H1 (cell line): ENCODE results near the gene SEC16A. TPM values are rescaled to one million over a fixed set of nuclear protein-coding genes. Genes with fewer than 3 reads are reported as not detected.

Experiments
- CTCF ChIA-PET: fragments of 300-600 bp; sonication (Branson Sonifier 250); formaldehyde crosslinking; loops from one replicate; lab custom pipeline; 2021; ENCODE audit not compliant: partially characterized antibody; lab: Charles Lee
- POLR2A ChIA-PET: fragments of 300-600 bp; sonication (Branson Sonifier 250); formaldehyde crosslinking; loops from one replicate; lab custom pipeline; 2021; ENCODE audit warnings: inconsistent platforms; ENCODE audit not compliant: partially characterized antibody; lab: Charles Lee
- DNase-seq, 2 experiments: peaks; one replicate each; pipeline versions ENCODE4 v3.0.0 to v3.0.0-alpha.2; 2010 to 2022; ENCODE audit warnings: low spot score in 2 of 2, low read depth in 1 of 2, mixed read lengths in 1 of 2
- FAIRE-seq: peaks from 2 replicates; lab custom pipeline; 2011; peaks lifted over from hg19 to GRCh38; lab: Jason Lieb, UNC
- H2AFZ ChIP-seq: 2 replicates; pipeline ENCODE4 v1.8.1; 2012; ENCODE audit warnings: low read length, inconsistent platforms
- H2AK5ac ChIP-seq: 2 replicates; pipeline ENCODE4 v1.6.1; 2013; ENCODE audit warnings: low read depth, low read length
- H2BK120ac ChIP-seq: replicated peaks from 2 replicates; pipeline ENCODE3; 2013; ENCODE audit warnings: low read depth, low read length, inconsistent platforms
- H2BK12ac ChIP-seq: 2 replicates; pipeline ENCODE4 v1.6.1; 2013; ENCODE audit warnings: low read depth, low read length
- H2BK15ac ChIP-seq: 2 replicates; pipeline ENCODE4 v1.6.1; 2013; ENCODE audit warnings: low read length
- H2BK20ac ChIP-seq: 2 replicates; pipeline ENCODE4 v1.6.1; 2013; ENCODE audit warnings: low read length
- H2BK5ac ChIP-seq: 2 replicates; pipeline ENCODE4 v1.6.1; 2013; ENCODE audit warnings: low read depth, low read length
- H3K14ac ChIP-seq: 2 replicates; pipeline ENCODE4 v1.6.1; 2013; ENCODE audit warnings: inconsistent platforms; ENCODE audit not compliant: insufficient read length
- H3K18ac ChIP-seq: 2 replicates; pipeline ENCODE4 v1.6.1; 2013; ENCODE audit warnings: low read length; ENCODE audit errors: extremely low read depth
- H3K23ac ChIP-seq: 2 replicates; pipeline ENCODE4 v1.6.1; 2013; ENCODE audit warnings: inconsistent platforms; ENCODE audit not compliant: insufficient read length
- H3K23me2 ChIP-seq: 2 replicates; pipeline ENCODE4 v1.6.1; 2013; ENCODE audit warnings: low read depth, low read length
- H3K27ac ChIP-seq: 2 replicates; pipeline ENCODE4 v1.6.1; 2011; ENCODE audit warnings: low read depth, low read length, inconsistent platforms
- H3K27me3 ChIP-seq, 4 experiments: replicated peaks in 1 of 4; 1 replicate in 1 of 4; 2 replicates in 3 of 4; pipeline versions ENCODE4 v1.6.1 to v1.8.1; 2011 to 2013; ENCODE audit warnings: low read length in 3 of 4, mild to moderate bottlenecking in 3 of 4, inconsistent platforms in 2 of 4, mixed read lengths in 2 of 4, moderate library complexity in 1 of 4; ENCODE audit not compliant: control insufficient read depth in 3 of 4, insufficient read depth in 3 of 4; ENCODE audit errors: extremely low read depth in 1 of 4
- H3K36me3 ChIP-seq, 4 experiments: 2 replicates each; pipeline versions ENCODE4 v1.6.1 to v1.8.1; 2011 to 2013; ENCODE audit warnings: mild to moderate bottlenecking in 4 of 4, low read length in 3 of 4, moderate library complexity in 2 of 4, control low read depth in 1 of 4, inconsistent platforms in 1 of 4; ENCODE audit not compliant: insufficient read depth in 4 of 4, control insufficient read depth in 2 of 4
- H3K4ac ChIP-seq: replicated peaks from 2 replicates; pipeline ENCODE3; 2013; ENCODE audit warnings: low read length, low read depth, mixed read lengths, inconsistent platforms; ENCODE audit not compliant: insufficient read length
- H3K4me1 ChIP-seq, 4 experiments: replicated peaks in 1 of 4; 1 replicate in 1 of 4; 2 replicates in 3 of 4; pipeline versions ENCODE4 v1.6.1 to v1.8.1; 2011 to 2013; ENCODE audit warnings: low read length in 3 of 4, inconsistent platforms in 2 of 4, mixed read lengths in 1 of 4; ENCODE audit not compliant: insufficient read depth in 4 of 4, control insufficient read depth in 3 of 4
- H3K4me2 ChIP-seq, 2 experiments: 2 replicates each; pipeline versions ENCODE4 v1.6.1 to v1.8.1; 2011 to 2013; ENCODE audit warnings: low read depth in 2 of 2, low read length in 2 of 2, control low read depth in 1 of 2, inconsistent platforms in 1 of 2, mild to moderate bottlenecking in 1 of 2; ENCODE audit not compliant: insufficient read depth in 1 of 2
- H3K4me3 ChIP-seq, 4 experiments: fragments of 200-600, 300-600 bp in 1 of 4; sonication (generic), shearing (Covaris generic), sonication (Bioruptor Twin) in 1 of 4; 2 replicates each; pipeline versions ENCODE4 v1.5.1 to v1.8.1; 2011 to 2016; ENCODE audit warnings: low read length in 4 of 4, low read depth in 3 of 4, control low read depth in 2 of 4, inconsistent platforms in 2 of 4, mild to moderate bottlenecking in 2 of 4, mixed read lengths in 1 of 4, moderate library complexity in 1 of 4; ENCODE audit not compliant: insufficient read depth in 2 of 4; ENCODE audit errors: extremely low read depth in 1 of 4
- H3K56ac ChIP-seq: replicated peaks from 2 replicates; pipeline ENCODE3; 2013; ENCODE audit warnings: low read depth, mild to moderate bottlenecking, mixed read lengths, low read length, inconsistent platforms; ENCODE audit not compliant: insufficient read length
- H3K79me1 ChIP-seq: 2 replicates; pipeline ENCODE4 v1.6.1; 2013; ENCODE audit warnings: low read depth, low read length, control low read depth
- H3K79me2 ChIP-seq, 2 experiments: 2 replicates each; pipeline versions ENCODE4 v1.6.1 to v1.8.1; 2012 to 2013; ENCODE audit warnings: low read length in 2 of 2, mild to moderate bottlenecking in 2 of 2, inconsistent platforms in 1 of 2; ENCODE audit not compliant: insufficient read depth in 2 of 2, control insufficient read depth in 1 of 2
- H3K9ac ChIP-seq, 4 experiments: replicated peaks in 1 of 4; 1 replicate in 1 of 4; 2 replicates in 3 of 4; pipeline versions ENCODE4 v1.6.1 to v1.8.1; 2011 to 2013; ENCODE audit warnings: low read depth in 3 of 4, low read length in 3 of 4, control low read depth in 2 of 4, mild to moderate bottlenecking in 2 of 4, moderate library complexity in 2 of 4, inconsistent platforms in 1 of 4; ENCODE audit errors: extremely low read depth in 1 of 4
- H3K9me3 ChIP-seq, 2 experiments: 2 replicates each; pipeline versions ENCODE4 v1.6.1 to v1.8.1; 2012 to 2013; ENCODE audit warnings: mild to moderate bottlenecking in 2 of 2, moderate library complexity in 2 of 2, control low read depth in 1 of 2, inconsistent platforms in 1 of 2, low read depth in 1 of 2, low read length in 1 of 2, mixed read lengths in 1 of 2; ENCODE audit not compliant: insufficient read depth in 2 of 2
- H4K20me1 ChIP-seq, 2 experiments: replicated peaks in 1 of 2; 2 replicates each; pipeline versions ENCODE3 to v1.8.1; 2011 to 2013; ENCODE audit warnings: inconsistent platforms in 2 of 2, low read length in 2 of 2, mild to moderate bottlenecking in 1 of 2; ENCODE audit not compliant: insufficient read depth in 2 of 2, control insufficient read depth in 1 of 2
- H4K5ac ChIP-seq: 2 replicates; pipeline ENCODE4 v1.6.1; 2013; ENCODE audit warnings: low read length, low read depth, mixed read lengths, inconsistent platforms; ENCODE audit not compliant: insufficient read length
- H4K8ac ChIP-seq: 2 replicates; pipeline ENCODE4 v1.8.0; 2013; ENCODE audit warnings: mild to moderate bottlenecking, moderate library complexity, low read length, inconsistent platforms; ENCODE audit not compliant: insufficient read depth; ENCODE audit errors: extremely low read depth
- H4K91ac ChIP-seq: replicated peaks from 2 replicates; pipeline ENCODE3; 2013; ENCODE audit warnings: low read length, mixed read lengths, inconsistent platforms; ENCODE audit not compliant: insufficient read length
- KDM1A ChIP-seq: fragments of 200-600, 300-600 bp; sonication (generic); IDR thresholded peaks from 2 replicates; pipeline ENCODE4 v1.7.1; 2016; ENCODE audit warnings: mild to moderate bottlenecking, low read length, borderline replicate concordance
- SIN3A ChIP-seq, 2 experiments: IDR thresholded peaks in 1 of 2; conservative IDR thresholded peaks in 1 of 2; 2 replicates each; pipeline ENCODE4 v1.6.1; 2011 to 2012; ENCODE audit warnings: low read length in 2 of 2, improper control_type of control experiment in 1 of 2, low read depth in 1 of 2, mild to moderate bottlenecking in 1 of 2
- SUZ12 ChIP-seq: fragments of 200-600 bp; sonication (generic); IDR thresholded peaks from 2 replicates; pipeline ENCODE4 v1.6.1; 2012; ENCODE audit warnings: mild to moderate bottlenecking, inconsistent platforms, low read length, moderate library complexity, mixed read lengths
- WGBS, 2 experiments: shearing (Covaris generic) in 1 of 2; methylation state at CpG; one replicate each; pipeline versions ENCODE4 v1.1.6 to v1.1.7; 2013 to 2015; ENCODE audit warnings: low lambda C conversion rate in 2 of 2, mixed read lengths in 2 of 2, inconsistent platforms in 1 of 2, low coverage in 1 of 2, missing lambda C conversion rate in 1 of 2; ENCODE audit not compliant: insufficient replicate concordance in 2 of 2, insufficient coverage in 1 of 2, insufficient read length in 1 of 2; ENCODE audit errors: extremely low coverage in 1 of 2, missing lambda C conversion rate in 1 of 2; 5-methylcytosine and 5-hydroxymethylcytosine counted together
- polyA plus RNA-seq, 7 experiments: library from polyadenylated mRNA; depleted of rRNA in 3 of 7; stranded (reverse) in 5 of 7; unstranded in 2 of 7; fragments of >200 nt in 5 of 7; fragments of 200-250 nt in 2 of 7; gene quantifications; 1 replicate in 5 of 7; 2 replicates in 1 of 7; 4 replicates in 1 of 7; pipeline versions ENCODE4 v1.2.1 to v1.2.3, GENCODE V29; 2011 to 2013; ENCODE audit warnings: missing spikeins in 2 of 7, mixed read lengths in 2 of 7
- total RNA-seq: library from RNA; stranded (reverse); fragmentation: NEBNext Ultra II Directional; extraction: Animal tissue kit (Norgen Biotek cat#: 25700); gene quantifications from 2 replicates; pipeline ENCODE4 v1.2.1, GENCODE V29; 2021

Gene SEC16A
- total and polyA plus RNA-seq, 2 of the 8 experiments (the other 6 are each of a cell fraction or from before 2014, with no cell fraction given) = 21.6 to 49.0 TPM

DNA sequence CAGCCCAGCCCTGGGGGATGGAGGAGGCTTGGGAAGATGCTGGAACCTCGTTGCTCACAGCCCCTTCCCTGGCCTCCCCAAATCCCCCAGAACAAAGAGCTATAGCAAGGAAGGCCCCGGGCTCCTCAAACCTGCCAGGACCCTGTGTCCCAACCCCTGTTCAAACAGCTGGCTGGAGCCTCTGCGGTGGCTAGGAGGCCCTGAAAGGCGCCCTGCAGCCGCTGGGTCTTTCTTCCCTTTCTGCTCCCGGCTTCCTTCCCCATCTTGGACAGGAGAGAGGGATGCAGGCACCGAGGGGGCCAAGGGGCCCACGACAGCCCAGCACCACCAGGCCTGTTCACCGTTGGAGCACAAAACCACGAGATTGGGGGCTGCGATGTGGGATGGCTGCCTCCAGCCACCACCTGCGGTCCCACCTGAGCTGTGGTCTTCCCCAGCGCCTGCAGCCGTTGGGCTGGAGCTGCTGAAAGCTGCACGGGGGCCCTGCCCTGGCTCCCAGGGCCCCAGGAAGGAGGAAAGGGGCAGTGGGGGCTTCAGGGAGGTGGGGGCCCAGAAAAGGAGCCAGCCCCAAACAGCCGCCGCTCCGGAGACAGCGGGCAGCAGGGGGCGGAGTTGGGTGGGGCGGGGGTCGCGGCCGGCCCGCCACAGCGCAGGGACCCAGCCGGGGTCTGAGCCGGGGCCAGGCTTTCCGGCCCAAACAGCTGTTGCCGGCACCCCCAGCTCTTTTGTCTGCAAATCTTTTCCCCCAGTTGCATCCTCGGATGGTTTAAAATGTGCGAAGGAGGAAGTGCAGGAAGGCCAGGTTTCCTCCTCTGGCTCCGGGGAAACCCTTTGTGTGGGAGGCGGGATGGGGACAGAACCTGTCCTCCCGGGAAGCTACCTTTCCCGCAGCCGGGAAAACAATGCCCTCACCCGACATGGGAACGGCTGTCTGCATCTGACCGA is 46.9 kb upstream of the SEC16A start:
- Histone ChIP-seq H3K4ac (no peak overlapping the region), H2BK20ac (no peak overlapping the region), H2BK15ac (no peak overlapping the region), H3K18ac (no peak overlapping the region; the same call in 1 of the 2 replicates), H3K36me3 (peaks cover 0 to 5% (median 0%) of the 10 kb centered on the region in 4 experiments; a peak in 1 of 8 replicates), H3K9ac (no peak overlapping the region), H4K8ac (peak overlapping the region; percentile 25), H3K27ac (peak overlapping the region; percentile 15; the same call in 1 of the 2 replicates), H3K27me3 (no peaks in the 10 kb centered on the region), H3K4me1 (peaks cover 0 to 24% (median 14%) of the 10 kb centered on the region in 4 experiments; a peak in 5 of 7 replicates), H3K23ac (no peak overlapping the region), H2AFZ (no peak overlapping the region), H3K9me3 (peaks cover 0 to 6% of the 10 kb centered on the region in 2 experiments; a peak in 2 of 4 replicates), H4K5ac (no peak overlapping the region), H3K23me2 (no peaks in the 10 kb centered on the region), H3K56ac (no peak overlapping the region), H3K4me2 (no peak overlapping the region), H4K91ac (peak overlapping the region; percentile 27), H2BK120ac (peak overlapping the region; percentile 54), H2AK5ac (no peak overlapping the region), H3K79me2 (peaks cover 0 to 85% of the 10 kb centered on the region in 2 experiments; a peak in 3 of 4 replicates), H2BK12ac (no peak overlapping the region), H3K79me1 (peaks cover 19% of the 10 kb centered on the region), H4K20me1 (peaks cover 17 to 37% of the 10 kb centered on the region in 2 experiments), H3K4me3 (no peak overlapping the region), H2BK5ac (peak overlapping the region; percentile 39; the same call in 1 of the 2 replicates), H3K14ac (no peak overlapping the region)
- POLR2A ChIA-PET = interaction anchor here (0.6 to 1.6 kb wide), 7 partner anchors 8 to 32 kb away, joined by 3 to 4 read pairs (median 3); no protein-coding TSS in a partner anchor
- TF ChIP-seq KDM1A (no peak), SIN3A (conservative IDR thresholded peaks at IDR 0.05 in 1 of 2, IDR thresholded peaks at IDR 0.05 in 1 of 2; ENCODE audit: low read depth in 1 of 2, low read length in 2 of 2) (0 out of 4 replicates have a peak, but pooled peaks of 1 of the 2 experiments have one; percentile 25), SUZ12 (no peak)
- CTCF ChIA-PET = interaction anchor here (0.9 to 6.9 kb wide), 15 partner anchors 10 to 143 kb away, joined by 3 to 53 read pairs (median 5); no protein-coding TSS in a partner anchor
- DNase-seq (peak in 1 of 2 experiments; percentile 64), FAIRE-seq (no peak)
- WGBS, 2 experiments = 70% methylated on average over 24 of the region's 40 CpGs; no CpG with 5 or more reads in 1 of the 2 experiments
